ENCODE measurements around the gene SAA1. TPM values are rescaled to one million over a fixed set of nuclear protein-coding genes. Genes with fewer than 3 reads are reported as not detected.
A peak's percentile ranks its signal among the peaks of the same experiment; 100 is the strongest.

SAA1 gene
- total RNA-seq, 1 experiment from 2014 or later: 55.7 TPM

DNA sequence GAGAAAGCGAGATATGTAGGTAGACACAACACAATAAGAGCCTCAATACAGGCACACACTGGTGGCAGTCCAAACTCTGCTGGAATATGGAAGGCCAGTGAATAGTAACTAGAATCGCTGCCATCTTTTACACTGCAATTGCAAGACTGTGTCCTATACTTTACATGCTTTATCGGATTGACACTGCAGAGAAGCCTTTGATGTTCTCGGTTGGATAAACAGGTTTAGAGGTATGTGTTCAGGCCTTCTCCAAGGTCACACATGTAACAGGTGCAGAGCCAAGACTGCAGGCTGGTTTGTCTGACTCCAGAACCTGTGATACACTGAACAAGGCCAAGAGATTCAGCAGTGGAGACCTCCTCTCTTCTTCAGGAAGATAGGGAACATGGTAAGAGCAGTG is 5.1 kb downstream of the SAA1 start:
- ChIA-PET CTCF (no interaction called here), POLR2A (no interaction called here)
- Mint-ChIP-seq H3K36me3 (ENCODE audit: insufficient read depth, unreplicated experiment) (peaks cover 18% of the 10 kb centered on the region), H3K27me3 (ENCODE audit: insufficient read depth, unreplicated experiment) (no peaks in the 10 kb centered on the region), H3K4me1 (ENCODE audit: insufficient read depth, unreplicated experiment) (peaks cover 9% of the 10 kb centered on the region), H3K9me3 (ENCODE audit: unreplicated experiment) (no peaks in the 10 kb centered on the region), H3K27ac (ENCODE audit: low read depth, unreplicated experiment) (peak overlapping the region; percentile 17), H3K4me3 (ENCODE audit: unreplicated experiment) (no peak overlapping the region)
- no TSS peak for BruUV-seq (replicated peaks)
- intact Hi-C loops (cut with micrococcal nuclease): no loop called here
- TF ChIP-seq, protein P1, sequence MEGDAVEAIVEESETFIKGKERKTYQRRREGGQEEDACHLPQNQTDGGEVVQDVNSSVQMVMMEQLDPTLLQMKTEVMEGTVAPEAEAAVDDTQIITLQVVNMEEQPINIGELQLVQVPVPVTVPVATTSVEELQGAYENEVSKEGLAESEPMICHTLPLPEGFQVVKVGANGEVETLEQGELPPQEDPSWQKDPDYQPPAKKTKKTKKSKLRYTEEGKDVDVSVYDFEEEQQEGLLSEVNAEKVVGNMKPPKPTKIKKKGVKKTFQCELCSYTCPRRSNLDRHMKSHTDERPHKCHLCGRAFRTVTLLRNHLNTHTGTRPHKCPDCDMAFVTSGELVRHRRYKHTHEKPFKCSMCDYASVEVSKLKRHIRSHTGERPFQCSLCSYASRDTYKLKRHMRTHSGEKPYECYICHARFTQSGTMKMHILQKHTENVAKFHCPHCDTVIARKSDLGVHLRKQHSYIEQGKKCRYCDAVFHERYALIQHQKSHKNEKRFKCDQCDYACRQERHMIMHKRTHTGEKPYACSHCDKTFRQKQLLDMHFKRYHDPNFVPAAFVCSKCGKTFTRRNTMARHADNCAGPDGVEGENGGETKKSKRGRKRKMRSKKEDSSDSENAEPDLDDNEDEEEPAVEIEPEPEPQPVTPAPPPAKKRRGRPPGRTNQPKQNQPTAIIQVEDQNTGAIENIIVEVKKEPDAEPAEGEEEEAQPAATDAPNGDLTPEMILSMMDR (IDR thresholded peaks at IDR 0.05; ENCODE audit: unreplicated experiment): no peak
- no peak for DNase-seq (ENCODE audit: unreplicated experiment)

DNA sequence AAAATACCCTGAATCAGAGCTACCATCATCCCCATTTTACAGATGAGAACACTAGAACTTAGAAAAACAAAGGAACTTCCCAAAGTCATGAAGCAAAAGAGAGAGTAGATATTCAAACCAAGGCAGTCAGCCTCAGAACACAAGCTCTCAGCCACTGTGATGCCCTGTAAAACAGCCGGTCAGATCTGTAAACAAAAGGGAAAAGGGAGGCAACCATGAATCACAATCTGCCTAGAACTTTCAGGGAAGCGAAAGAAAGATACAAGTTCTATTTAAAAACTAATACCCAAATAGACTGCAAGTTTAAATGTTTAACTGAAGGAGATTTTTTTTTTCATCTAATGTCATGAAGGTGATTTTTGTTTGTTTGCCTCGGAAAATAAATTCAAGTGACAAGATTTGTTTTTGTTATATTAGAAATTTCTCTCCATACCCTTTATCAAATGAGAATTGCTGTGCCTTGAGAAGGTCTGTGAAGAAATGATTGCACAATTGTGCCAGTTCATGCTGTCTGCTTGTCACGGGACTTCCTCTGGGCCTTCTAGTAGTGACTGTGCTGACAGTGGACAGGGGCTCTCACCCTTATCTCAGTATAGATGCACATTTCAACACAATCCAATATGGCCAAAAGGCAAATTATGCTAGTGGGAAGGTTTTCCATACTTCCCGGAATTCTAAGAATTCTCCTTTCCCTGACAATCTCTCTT is 11.7 kb downstream of the SAA1 start:
- Mint-ChIP-seq H3K4me3 (ENCODE audit: unreplicated experiment) (no peak overlapping the region), H3K36me3 (ENCODE audit: insufficient read depth, unreplicated experiment) (peaks cover 65% of the 10 kb centered on the region), H3K9me3 (ENCODE audit: unreplicated experiment) (no peaks in the 10 kb centered on the region), H3K4me1 (ENCODE audit: insufficient read depth, unreplicated experiment) (no peaks in the 10 kb centered on the region), H3K27ac (ENCODE audit: low read depth, unreplicated experiment) (no peak overlapping the region), H3K27me3 (ENCODE audit: insufficient read depth, unreplicated experiment) (no peaks in the 10 kb centered on the region)
- no TSS peak for BruUV-seq (replicated peaks)
- TF ChIP-seq, protein P1 (IDR thresholded peaks at IDR 0.05; ENCODE audit: unreplicated experiment): no peak
- DNase-seq (ENCODE audit: unreplicated experiment): peak; percentile 17
- intact Hi-C loops (cut with micrococcal nuclease): no loop called here
- ChIA-PET POLR2A (interaction anchor here (0.7 to 1.8 kb wide), 4 partner anchors 11 to 43 kb away, joined by 3 to 7 read pairs (median 4); no protein-coding TSS in a partner anchor), CTCF (no interaction called here)

DNA sequence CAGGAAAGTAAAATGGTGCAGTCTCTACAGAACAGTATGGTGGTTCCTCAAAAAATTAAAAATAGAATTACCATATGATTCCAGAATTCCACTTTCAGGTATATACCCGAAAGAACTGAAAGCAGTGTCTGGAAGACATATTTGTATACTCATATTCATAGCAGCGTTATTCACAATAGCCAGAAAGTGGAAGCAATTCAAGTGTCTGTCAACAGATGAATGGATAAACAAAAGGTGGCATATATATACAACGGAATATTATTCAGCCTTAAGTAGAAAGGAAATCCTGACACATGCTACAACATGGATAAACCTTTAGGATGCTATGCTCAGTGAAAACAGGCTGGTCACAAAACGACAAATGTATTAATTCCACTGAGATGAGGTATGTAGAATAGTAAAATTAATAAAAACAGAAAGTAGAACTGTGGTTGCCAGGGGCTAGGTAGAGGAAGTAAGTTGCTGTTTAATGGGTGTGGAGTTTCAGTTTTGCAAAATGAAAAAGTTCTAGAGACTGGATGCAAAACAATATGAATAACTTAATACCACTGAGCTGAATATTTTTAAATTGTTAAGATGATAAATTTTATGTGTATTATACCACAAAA is 14.5 kb downstream of the SAA1 start:
- ChIA-PET CTCF (interaction anchor here (0.6 to 1.0 kb wide), 4 partner anchors 11 to 64 kb away, joined by 3 to 5 read pairs (median 3); no protein-coding TSS in a partner anchor), POLR2A (interaction anchor here (0.7 kb wide), 2 partner anchors 9 to 135 kb away, joined by 3 to 4 read pairs; no protein-coding TSS in a partner anchor)
- intact Hi-C loops (cut with micrococcal nuclease): no loop called here
- no TSS peak for BruUV-seq (replicated peaks)
- H3K27ac Mint-ChIP-seq (ENCODE audit: low read depth, unreplicated experiment): no peak overlapping the region
- H3K9me3 Mint-ChIP-seq (ENCODE audit: unreplicated experiment): no peaks in the 10 kb centered on the region
- H3K4me3 Mint-ChIP-seq (ENCODE audit: unreplicated experiment): no peak overlapping the region
- peaks cover 86% of the 10 kb centered on the region for H3K36me3 Mint-ChIP-seq (ENCODE audit: insufficient read depth, unreplicated experiment)
- no peaks in the 10 kb centered on the region for H3K27me3 Mint-ChIP-seq (ENCODE audit: insufficient read depth, unreplicated experiment)
- H3K4me1 Mint-ChIP-seq (ENCODE audit: insufficient read depth, unreplicated experiment): no peaks in the 10 kb centered on the region
- TF ChIP-seq, protein P1 (IDR thresholded peaks at IDR 0.05; ENCODE audit: unreplicated experiment): no peak
- DNase-seq (ENCODE audit: unreplicated experiment): no peak

DNA sequence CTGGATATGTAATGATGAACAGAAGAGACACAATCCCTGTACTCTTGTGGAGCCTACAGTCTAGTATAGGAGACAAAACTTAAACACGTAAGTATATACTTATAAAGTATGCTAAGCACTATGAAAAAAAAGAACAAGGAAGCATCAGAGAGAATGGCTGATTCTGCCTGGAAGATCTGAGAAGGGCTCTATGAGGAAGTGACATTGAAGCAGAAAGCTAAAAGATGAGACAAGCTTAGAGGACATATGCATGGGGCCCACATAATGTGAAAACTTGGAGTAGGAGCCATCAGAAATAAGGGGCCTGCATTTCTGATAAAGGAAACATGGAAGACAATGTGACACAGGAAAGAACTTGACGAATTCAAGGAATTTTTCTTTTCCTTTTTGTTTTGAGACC is 16.6 kb downstream of the SAA1 start:
- intact Hi-C loops (cut with micrococcal nuclease): no loop called here
- ChIA-PET POLR2A (interaction anchor here (1.3 kb wide), 1 partner anchor 41 kb away, joined by 4 read pairs; no protein-coding TSS in a partner anchor), CTCF (interaction anchor here (0.8 to 2.2 kb wide), 2 partner anchors 39 to 167 kb away, joined by 3 to 5 read pairs; no protein-coding TSS in a partner anchor)
- no TSS peak for BruUV-seq (replicated peaks)
- no peaks in the 10 kb centered on the region for H3K9me3 Mint-ChIP-seq (ENCODE audit: unreplicated experiment)
- no peaks in the 10 kb centered on the region for H3K4me1 Mint-ChIP-seq (ENCODE audit: insufficient read depth, unreplicated experiment)
- no peaks in the 10 kb centered on the region for H3K27me3 Mint-ChIP-seq (ENCODE audit: insufficient read depth, unreplicated experiment)
- TF ChIP-seq, protein P1 (IDR thresholded peaks at IDR 0.05; ENCODE audit: unreplicated experiment): no peak
- no peak for DNase-seq (ENCODE audit: unreplicated experiment)
- peak overlapping the region; percentile 54 for H3K27ac Mint-ChIP-seq (ENCODE audit: low read depth, unreplicated experiment)
- peaks cover 97% of the 10 kb centered on the region for H3K36me3 Mint-ChIP-seq (ENCODE audit: insufficient read depth, unreplicated experiment)
- no peak overlapping the region for H3K4me3 Mint-ChIP-seq (ENCODE audit: unreplicated experiment)

Data from MCF 10A (cell line).